GM12874 (cell line): Measurements from ENCODE around the gene LNX1.

Source experiments
- CTCF ChIP-seq: IDR thresholded peaks from 2 replicates; pipeline ENCODE4 v1.5.1; 2011; ENCODE audit warnings: low read depth, mild to moderate bottlenecking, control low read depth, low read length, moderate library complexity; ENCODE audit not compliant: insufficient read depth

Gene LNX1

DNA sequence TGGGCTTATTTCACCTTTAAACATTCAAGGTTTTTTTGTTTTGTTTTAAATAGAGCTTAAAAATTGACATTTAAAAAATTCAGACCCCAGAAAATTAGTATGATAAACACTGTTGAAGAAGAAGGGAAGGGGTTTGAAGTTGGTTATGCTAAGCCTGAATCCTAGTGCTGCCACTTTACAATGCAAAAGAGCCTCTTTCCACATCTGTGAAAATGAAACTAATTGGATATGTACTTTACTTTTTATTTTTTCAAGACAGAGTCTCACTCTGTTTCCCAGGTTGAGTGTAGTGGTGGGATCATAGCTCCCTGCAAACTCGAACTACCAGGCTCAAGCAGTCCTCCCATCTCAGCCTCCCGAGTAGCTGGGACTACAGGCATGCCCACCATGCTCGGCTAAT, 172.1 kb downstream of the LNX1 start:
- no peak for TF ChIP-seq CTCF
